Left lung (tissue), 10 donors: ENCODE data around the gene DPH2. TPM values are rescaled to one million over a fixed set of nuclear protein-coding genes. Genes with fewer than 3 reads are reported as not detected.

ENCODE experiments used
- ATAC-seq: fragments of 200-7000 bp; cut with Tn5 transposase; one replicate; pipeline ENCODE4 v1.9.1; 2020; ENCODE audit warnings: moderate library complexity
- DNase-seq, 4 donors: peaks; one replicate each; pipeline ENCODE4 v3.0.0-alpha.2; 2013 to 2020
- H3K27ac ChIP-seq, 2 donors: fragments of 200-600 bp; sonication (generic) in 1 of 2; one replicate each; pipeline versions ENCODE4 v1.5.0 to v1.8.0; 2020 to 2021
- H3K27me3 ChIP-seq, 2 donors: fragments of 200-600 bp; sonication (generic) in 1 of 2; one replicate each; pipeline versions ENCODE4 v1.5.0 to v1.8.0; 2020 to 2021
- H3K36me3 ChIP-seq, 2 donors: fragments of 200-600 bp; sonication (generic) in 1 of 2; one replicate each; pipeline versions ENCODE4 v1.5.0 to v1.8.0; 2020 to 2021
- H3K4me1 ChIP-seq, 2 donors: fragments of 200-600 bp; one replicate each; pipeline ENCODE4 v1.8.0; 2021
- H3K4me3 ChIP-seq, 2 donors: fragments of 200-600 bp; sonication (generic) in 1 of 2; one replicate each; pipeline versions ENCODE4 v1.5.0 to v1.8.0; 2020 to 2021; ENCODE audit warnings: mild to moderate bottlenecking in 1 of 2
- H3K9me3 ChIP-seq, 2 donors: fragments of 200-600 bp; sonication (generic) in 1 of 2; one replicate each; pipeline versions ENCODE4 v1.5.0 to v1.8.0; 2020 to 2021
- intact Hi-C, 2 donors: fragments of 100-400 bp; cut with DNase I; formaldehyde crosslinking; loops; one replicate each; pipeline versions ENCODE4 v1.11.2 to v1.14.2; 2022
- polyA plus RNA-seq, 6 donors: library from polyadenylated mRNA; unstranded; fragments of 120-200 nt; gene quantifications; one replicate each; pipeline ENCODE4 v1.2.1, GENCODE V29; 2013; ENCODE audit not compliant: insufficient read length in 6 of 6
- total RNA-seq, 2 donors: library from RNA; stranded (reverse); fragmentation: NEBNext Ultra II Directional; extraction: Animal tissue kit (Norgen Biotek cat#: 25700); gene quantifications; one replicate each; pipeline ENCODE4 v1.2.1, GENCODE V29; 2021
- TF ChIP-seq, protein P1 (sequence below), 2 donors: fragments of 200-600 bp; sonication (generic) in 1 of 2; IDR thresholded peaks; one replicate each; pipeline versions ENCODE4 v1.5.0 to v1.8.0; 2021; ENCODE audit warnings: antibody characterized with exemption in 2 of 2
- donor health status: DM: no; HTN: yes; CAD: no.
- donor health status: DM: no; HTN: no; CAD: no.

The DPH2 gene
- total and polyA plus RNA-seq, 8 donors, result 13.5 to 24.8 (median 18.9) TPM

DNA sequence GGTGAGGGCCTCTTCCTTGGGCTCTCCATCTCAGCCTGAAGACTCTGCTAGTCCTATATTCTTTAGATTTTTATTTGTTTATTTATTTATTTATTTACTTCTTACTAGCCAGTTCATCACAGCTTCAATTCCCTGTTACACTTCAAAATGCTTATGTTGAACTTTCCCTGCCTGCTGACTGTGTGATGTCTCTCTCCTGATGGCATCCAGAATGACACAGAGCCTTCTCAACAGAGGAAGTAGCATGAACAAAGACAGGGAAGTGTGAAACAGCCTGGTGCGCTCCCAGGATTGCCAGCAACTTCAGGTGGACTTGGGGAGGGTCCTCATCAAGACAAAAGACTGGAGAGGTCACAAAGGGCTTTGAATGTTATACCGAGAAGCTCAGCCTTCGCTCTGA is 27.4 kb upstream of the DPH2 start:
- Histone ChIP-seq H3K9me3 (no peaks in the 10 kb centered on the region), H3K36me3 (no peaks in the 10 kb centered on the region), H3K27me3 (no peaks in the 10 kb centered on the region), H3K4me1 (peaks cover 1 to 16% of the 10 kb centered on the region in 2 donors), H3K4me3 (no peak overlapping the region), H3K27ac (no peak overlapping the region)
- DNase-seq, result no peak
- no peak for ATAC-seq
- intact Hi-C loops, result no loop called here
- TF ChIP-seq, protein P1, sequence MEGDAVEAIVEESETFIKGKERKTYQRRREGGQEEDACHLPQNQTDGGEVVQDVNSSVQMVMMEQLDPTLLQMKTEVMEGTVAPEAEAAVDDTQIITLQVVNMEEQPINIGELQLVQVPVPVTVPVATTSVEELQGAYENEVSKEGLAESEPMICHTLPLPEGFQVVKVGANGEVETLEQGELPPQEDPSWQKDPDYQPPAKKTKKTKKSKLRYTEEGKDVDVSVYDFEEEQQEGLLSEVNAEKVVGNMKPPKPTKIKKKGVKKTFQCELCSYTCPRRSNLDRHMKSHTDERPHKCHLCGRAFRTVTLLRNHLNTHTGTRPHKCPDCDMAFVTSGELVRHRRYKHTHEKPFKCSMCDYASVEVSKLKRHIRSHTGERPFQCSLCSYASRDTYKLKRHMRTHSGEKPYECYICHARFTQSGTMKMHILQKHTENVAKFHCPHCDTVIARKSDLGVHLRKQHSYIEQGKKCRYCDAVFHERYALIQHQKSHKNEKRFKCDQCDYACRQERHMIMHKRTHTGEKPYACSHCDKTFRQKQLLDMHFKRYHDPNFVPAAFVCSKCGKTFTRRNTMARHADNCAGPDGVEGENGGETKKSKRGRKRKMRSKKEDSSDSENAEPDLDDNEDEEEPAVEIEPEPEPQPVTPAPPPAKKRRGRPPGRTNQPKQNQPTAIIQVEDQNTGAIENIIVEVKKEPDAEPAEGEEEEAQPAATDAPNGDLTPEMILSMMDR (IDR thresholded peaks at IDR 0.05), result no peak

DNA sequence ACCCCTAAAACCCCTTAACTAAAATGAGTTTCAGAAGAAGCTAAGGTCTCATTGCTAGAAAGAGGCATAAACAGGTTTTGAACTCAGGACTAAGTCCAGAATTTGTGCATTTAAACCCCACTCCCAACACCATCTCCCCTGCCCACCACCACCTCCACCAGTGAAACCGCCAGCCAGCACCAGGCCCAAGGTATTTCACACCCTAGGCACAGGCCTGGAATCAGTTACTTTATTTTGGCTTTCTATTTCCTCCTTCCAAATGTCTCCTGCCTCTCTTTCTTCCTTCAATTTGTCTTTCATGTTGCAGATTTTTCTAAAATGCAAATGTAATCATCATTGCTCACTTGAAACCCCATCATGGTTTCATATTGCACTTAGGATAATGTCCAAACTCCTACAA is 24.9 kb upstream of the DPH2 start:
- ATAC-seq (no peak), DNase-seq (no peak)
- no peak overlapping the region for H3K4me3 ChIP-seq
- H3K9me3 ChIP-seq, result no peaks in the 10 kb centered on the region
- H3K36me3 ChIP-seq, result peaks cover 0 to 3% of the 10 kb centered on the region in 2 donors
- H3K27me3 ChIP-seq, result no peaks in the 10 kb centered on the region
- peaks cover 12 to 36% of the 10 kb centered on the region in 2 donors for H3K4me1 ChIP-seq
- TF ChIP-seq, protein P1 (IDR thresholded peaks at IDR 0.05), result no peak
- H3K27ac ChIP-seq, result no peak overlapping the region
- intact Hi-C loops, result no loop called here

DNA sequence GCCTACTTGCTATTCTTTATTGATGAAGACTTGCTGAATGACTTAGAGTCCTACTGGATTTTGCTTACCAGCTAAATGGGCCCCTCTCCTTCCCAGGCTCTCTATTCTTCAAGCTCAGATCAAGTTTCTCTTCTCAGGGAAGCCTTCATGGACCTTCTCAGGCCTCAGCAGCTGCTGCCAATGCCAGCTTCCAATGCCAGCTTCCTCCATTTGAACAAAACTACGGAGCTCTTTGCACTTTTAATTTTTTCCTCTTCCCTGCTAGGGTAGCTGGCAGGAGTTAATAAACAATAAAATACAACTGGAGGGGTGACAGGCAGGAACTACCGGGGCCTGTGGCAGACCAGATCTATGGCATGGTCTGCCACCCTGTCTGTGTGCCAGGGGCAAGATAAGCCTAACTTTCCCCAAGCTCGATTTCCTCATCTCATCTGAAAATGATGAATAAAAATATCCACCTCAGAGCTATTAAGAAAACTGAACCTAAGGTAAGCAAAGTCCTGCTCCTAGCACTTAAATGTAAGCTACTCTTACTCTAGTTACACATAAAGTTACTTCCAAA is 24.1 kb upstream of the DPH2 start:
- TF ChIP-seq, protein P1 (IDR thresholded peaks at IDR 0.05), result no peak
- Histone ChIP-seq H3K4me3 (peak overlapping the region; percentile 79 to 91), H3K4me1 (peaks cover 12 to 36% of the 10 kb centered on the region in 2 donors), H3K9me3 (no peaks in the 10 kb centered on the region), H3K27ac (peak overlapping the region; percentile 92 to 96), H3K27me3 (no peaks in the 10 kb centered on the region), H3K36me3 (peaks cover 0 to 11% of the 10 kb centered on the region in 2 donors)
- no peak for ATAC-seq
- DNase-seq, result no peak
- intact Hi-C loops, result no loop called here

DNA sequence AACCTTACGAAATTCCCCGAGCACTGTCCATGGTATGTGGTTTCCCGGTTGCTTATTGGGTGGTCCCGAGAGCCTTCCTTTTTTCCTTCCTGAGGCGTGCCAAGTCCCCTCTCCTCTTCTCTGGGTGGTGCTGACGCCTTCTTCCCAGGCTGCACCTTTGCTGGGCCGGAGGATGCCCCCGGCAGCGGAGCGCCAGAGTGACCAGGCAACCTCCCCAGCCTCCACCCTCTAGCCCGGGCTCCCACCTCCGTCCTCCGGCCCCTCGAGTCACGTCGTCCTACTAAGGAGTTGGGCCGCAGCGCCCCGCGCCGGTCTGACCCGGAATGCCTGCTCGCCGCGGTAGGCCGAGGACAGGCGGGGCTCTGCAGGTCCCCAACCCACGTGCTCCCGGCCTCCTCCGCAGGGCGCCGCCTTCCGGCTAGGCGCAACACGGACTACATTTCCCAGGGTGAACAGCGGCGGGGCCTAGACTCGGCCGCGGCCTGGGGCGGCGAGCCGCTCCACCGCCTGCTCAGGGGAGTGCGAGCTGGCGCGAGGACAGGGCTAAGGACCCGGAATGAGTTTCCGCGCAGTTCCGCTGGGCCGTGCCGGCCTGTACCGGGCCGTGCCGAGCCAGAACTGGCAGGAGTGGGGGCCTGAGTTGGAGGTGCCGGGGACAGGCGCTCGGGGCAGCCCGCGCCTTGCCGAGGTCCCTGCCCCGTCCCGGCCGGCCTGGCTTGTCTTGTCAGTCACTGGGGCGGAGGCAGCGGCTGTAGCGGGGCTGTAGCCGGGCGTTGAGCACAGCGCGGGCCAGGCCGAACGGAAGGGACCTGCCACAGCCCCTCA is 23.4 kb upstream of the DPH2 start, which contains the start of gene IPO13:
Gene IPO13, plus strand, starts transcription at position 715 of the 825 bp plus-strand sequence. CDS start 651 bp downstream, outside the sequence.
- H3K27me3 ChIP-seq, result no peaks in the 10 kb centered on the region
- ATAC-seq, result peak; percentile 99
- peaks cover 12 to 36% of the 10 kb centered on the region in 2 donors for H3K4me1 ChIP-seq
- peak within 1 kb of the TSS; percentile 79 to 91 for H3K4me3 ChIP-seq
- peak within 1 kb of the TSS; percentile 92 to 96 for H3K27ac ChIP-seq
- intact Hi-C loops, result no loop called here
- no peaks in the 10 kb centered on the region for H3K9me3 ChIP-seq
- TF ChIP-seq, protein P1 (IDR thresholded peaks at IDR 0.05), result peak; percentile 60 to 69
- H3K36me3 ChIP-seq, result peaks cover 0 to 11% of the 10 kb centered on the region in 2 donors
- peak; percentile 96 to 99 (median 97) for DNase-seq
